Ascending aorta (tissue), 2 donors: ENCODE data around the gene PCDHGA5. TPM values are rescaled to one million over a fixed set of nuclear protein-coding genes. Genes with fewer than 3 reads are reported as not detected.
"Not testable (repeated sequence)": the region's sequence is repeated elsewhere in the genome, so short reads cannot be mapped to it uniquely, and the experiment has no call there.

Experiments
- DNase-seq, 2 donors: peaks; one replicate each; pipeline ENCODE4 v3.0.0-alpha.2; 2019; ENCODE audit warnings: low spot score in 2 of 2
- H3K27ac ChIP-seq, 2 donors: fragments of 200-600 bp; sonication (generic); one replicate each; pipeline ENCODE4 v1.5.1; 2016 to 2017; ENCODE audit warnings: mild to moderate bottlenecking in 1 of 2
- H3K27me3 ChIP-seq: fragments of 200-600 bp; sonication (generic); one replicate; pipeline ENCODE4 v1.5.1; 2017
- H3K36me3 ChIP-seq, 2 donors: fragments of 200-600 bp; sonication (generic); one replicate each; pipeline ENCODE4 v1.5.1; 2016
- H3K4me1 ChIP-seq, 2 donors: fragments of 200-600 bp; sonication (generic); one replicate each; pipeline ENCODE4 v1.5.1; 2016 to 2017; ENCODE audit warnings: mild to moderate bottlenecking in 1 of 2
- H3K4me3 ChIP-seq, 2 donors: fragments of 200-600 bp; sonication (generic); one replicate each; pipeline ENCODE4 v1.5.1; 2016 to 2017; ENCODE audit warnings: mild to moderate bottlenecking in 1 of 2
- H3K9me3 ChIP-seq, 2 donors: fragments of 200-600 bp; sonication (generic); one replicate each; pipeline ENCODE4 v1.5.1; 2016
- intact Hi-C: fragments of 100-400 bp; cut with DNase I; formaldehyde crosslinking; loops from one replicate; pipeline ENCODE4 v1.15.1; 2023
- total RNA-seq: library from RNA; depleted of rRNA; stranded (reverse); fragments of >200 nt; gene quantifications from one replicate; pipeline ENCODE4 v1.1.0, GENCODE V29; 2016
- TF ChIP-seq, protein P1 (sequence below), 3 experiments: fragments of 200-600 bp in 2 of 3; fragments of 450-650 bp in 1 of 3; sonication (generic) in 2 of 3; IDR thresholded peaks; one replicate each; pipeline ENCODE4 v1.5.1; 2016 to 2019; ENCODE audit warnings: antibody characterized with exemption in 3 of 3, mild to moderate bottlenecking in 1 of 3, moderate library complexity in 1 of 3

PCDHGA5 gene
- total RNA-seq, 1 donor from 2014 or later, result 4.5 TPM

DNA sequence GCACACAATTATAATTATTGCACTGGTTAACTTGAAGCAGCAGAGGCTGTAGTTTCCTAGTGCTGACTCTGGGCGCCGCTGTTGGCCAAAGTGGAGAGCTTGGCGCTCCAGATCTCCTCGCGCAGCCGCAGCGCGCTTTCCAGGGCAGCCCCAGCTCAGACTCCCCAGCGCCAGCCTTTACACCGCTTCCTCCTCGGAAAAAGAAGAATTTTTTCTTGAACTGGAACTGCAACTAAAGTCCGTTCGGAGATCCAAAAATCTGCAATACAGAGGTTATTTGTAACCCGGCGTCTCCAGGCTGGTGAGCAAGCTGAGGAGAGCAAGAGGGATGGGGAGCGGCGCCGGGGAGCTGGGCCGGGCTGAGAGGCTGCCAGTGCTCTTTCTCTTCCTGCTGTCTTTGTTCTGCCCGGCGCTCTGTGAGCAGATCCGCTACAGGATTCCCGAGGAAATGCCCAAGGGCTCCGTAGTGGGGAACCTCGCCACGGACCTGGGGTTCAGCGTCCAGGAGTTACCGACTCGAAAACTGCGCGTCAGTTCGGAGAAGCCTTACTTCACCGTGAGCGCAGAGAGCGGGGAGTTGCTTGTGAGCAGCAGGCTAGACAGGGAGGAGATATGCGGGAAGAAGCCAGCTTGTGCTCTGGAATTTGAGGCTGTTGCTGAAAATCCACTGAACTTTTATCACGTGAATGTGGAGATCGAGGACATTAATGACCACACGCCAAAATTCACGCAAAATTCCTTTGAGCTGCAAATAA lies 23.8 kb downstream of the PCDHGA5 start, which contains the start of gene PCDHGB4:
Gene PCDHGB4 (plus strand): TSS at position 142 of the 755 bp plus-strand sequence. CDS start 187 bp downstream, at position 329.
- DNase-seq, H3K4me1 ChIP-seq, H3K27me3 ChIP-seq, intact Hi-C loops, H3K27ac ChIP-seq, H3K36me3 ChIP-seq: not testable (repeated sequence)
- TF ChIP-seq, protein P1, sequence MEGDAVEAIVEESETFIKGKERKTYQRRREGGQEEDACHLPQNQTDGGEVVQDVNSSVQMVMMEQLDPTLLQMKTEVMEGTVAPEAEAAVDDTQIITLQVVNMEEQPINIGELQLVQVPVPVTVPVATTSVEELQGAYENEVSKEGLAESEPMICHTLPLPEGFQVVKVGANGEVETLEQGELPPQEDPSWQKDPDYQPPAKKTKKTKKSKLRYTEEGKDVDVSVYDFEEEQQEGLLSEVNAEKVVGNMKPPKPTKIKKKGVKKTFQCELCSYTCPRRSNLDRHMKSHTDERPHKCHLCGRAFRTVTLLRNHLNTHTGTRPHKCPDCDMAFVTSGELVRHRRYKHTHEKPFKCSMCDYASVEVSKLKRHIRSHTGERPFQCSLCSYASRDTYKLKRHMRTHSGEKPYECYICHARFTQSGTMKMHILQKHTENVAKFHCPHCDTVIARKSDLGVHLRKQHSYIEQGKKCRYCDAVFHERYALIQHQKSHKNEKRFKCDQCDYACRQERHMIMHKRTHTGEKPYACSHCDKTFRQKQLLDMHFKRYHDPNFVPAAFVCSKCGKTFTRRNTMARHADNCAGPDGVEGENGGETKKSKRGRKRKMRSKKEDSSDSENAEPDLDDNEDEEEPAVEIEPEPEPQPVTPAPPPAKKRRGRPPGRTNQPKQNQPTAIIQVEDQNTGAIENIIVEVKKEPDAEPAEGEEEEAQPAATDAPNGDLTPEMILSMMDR (IDR thresholded peaks at IDR 0.05), result peak in 2 of 3 experiments; percentile 14 to 15
- H3K9me3 ChIP-seq, result peaks cover 82 to 97% of the 10 kb centered on the region in 2 donors
- peak within 1 kb of the TSS in 1 of 2 donors; percentile 23 for H3K4me3 ChIP-seq

DNA sequence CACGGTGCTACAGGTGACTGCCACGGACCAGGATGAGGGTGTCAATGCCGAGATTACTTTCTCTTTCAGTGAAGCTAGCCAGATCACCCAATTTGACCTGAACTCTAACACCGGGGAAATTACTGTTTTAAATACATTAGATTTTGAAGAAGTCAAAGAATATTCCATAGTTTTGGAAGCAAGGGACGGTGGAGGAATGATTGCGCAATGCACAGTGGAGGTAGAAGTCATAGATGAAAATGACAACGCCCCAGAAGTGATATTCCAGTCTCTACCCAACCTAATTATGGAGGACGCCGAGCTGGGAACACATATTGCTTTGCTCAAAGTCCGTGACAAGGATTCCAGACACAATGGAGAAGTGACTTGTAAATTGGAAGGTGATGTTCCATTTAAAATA lies 24.7 kb downstream of the PCDHGA5 start:
- Histone ChIP-seq H3K36me3 (peaks cover 0 to 9% of the 10 kb centered on the region in 2 donors), H3K9me3 (peaks cover 83 to 97% of the 10 kb centered on the region in 2 donors), H3K27me3 (no peaks in the 10 kb centered on the region), H3K27ac (no peak overlapping the region), H3K4me1 (no peaks in the 10 kb centered on the region), H3K4me3 (peak overlapping the region in 1 of 2 donors; percentile 23)
- DNase-seq, result no peak
- TF ChIP-seq, protein P1 (IDR thresholded peaks at IDR 0.05), result no peak
- intact Hi-C loops, result no loop called here

DNA sequence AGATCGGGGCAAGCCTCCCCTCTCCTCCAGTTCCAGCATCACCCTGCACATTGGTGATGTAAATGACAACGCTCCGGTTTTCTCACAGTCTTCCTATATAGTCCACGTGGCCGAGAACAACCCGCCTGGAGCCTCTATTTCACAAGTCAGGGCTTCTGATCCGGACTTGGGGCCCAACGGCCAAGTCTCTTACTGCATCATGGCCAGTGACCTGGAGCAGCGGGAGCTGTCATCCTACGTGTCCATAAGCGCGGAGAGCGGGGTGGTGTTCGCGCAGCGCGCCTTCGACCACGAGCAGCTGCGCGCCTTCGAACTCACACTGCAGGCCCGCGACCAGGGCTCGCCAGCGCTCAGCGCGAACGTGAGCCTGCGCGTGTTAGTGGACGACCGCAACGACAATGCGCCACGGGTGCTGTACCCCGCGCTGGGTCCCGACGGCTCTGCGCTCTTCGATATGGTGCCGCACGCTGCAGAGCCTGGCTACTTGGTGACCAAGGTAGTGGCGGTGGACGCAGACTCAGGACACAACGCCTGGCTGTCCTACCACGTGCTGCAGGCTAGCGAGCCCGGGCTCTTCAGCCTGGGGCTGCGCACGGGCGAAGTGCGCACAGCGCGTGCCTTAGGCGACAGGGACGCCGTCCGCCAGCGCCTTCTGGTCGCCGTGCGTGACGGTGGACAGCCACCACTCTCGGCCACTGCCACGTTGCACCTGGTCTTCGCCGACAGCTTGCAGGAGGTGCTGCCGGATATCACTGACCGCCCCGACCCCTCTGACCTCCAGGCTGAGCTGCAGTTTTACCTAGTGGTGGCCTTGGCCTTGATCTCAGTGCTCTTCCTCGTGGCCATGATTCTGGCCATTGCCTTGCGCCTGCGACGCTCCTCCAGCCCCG lies 25.4 kb downstream of the PCDHGA5 start:
- TF ChIP-seq, protein P1 (IDR thresholded peaks at IDR 0.05), result no peak
- H3K9me3 ChIP-seq, result peaks cover 83 to 97% of the 10 kb centered on the region in 2 donors
- intact Hi-C loops, result no loop called here

GRCh38 chr5:141392429-141393198 lies 28.7 kb downstream of the PCDHGA5 start, which contains the start of gene PCDHGA8:
TSS of gene PCDHGA8 (plus strand) at chr5:141392633. CDS start at chr5:141392814, 181 bp downstream.
- peaks cover 0 to 9% of the 10 kb centered on the region in 2 donors for H3K36me3 ChIP-seq
- intact Hi-C loops, result no loop called here
- H3K27ac ChIP-seq, result no peak within 1 kb of the TSS
- H3K4me1 ChIP-seq, result no peaks in the 10 kb centered on the region
- H3K9me3 ChIP-seq, result peaks cover 78 to 97% of the 10 kb centered on the region in 2 donors
- no peak for DNase-seq
- TF ChIP-seq, protein P1 (IDR thresholded peaks at IDR 0.05), result no peak
- H3K4me3 ChIP-seq, result no peak within 1 kb of the TSS
- H3K27me3 ChIP-seq, result no peaks in the 10 kb centered on the region

More for the DNA sequence above, 25.4 kb downstream of the PCDHGA5 start:
- peaks cover 0 to 9% of the 10 kb centered on the region in 2 donors for H3K36me3 ChIP-seq
- H3K4me3 ChIP-seq, result no peak overlapping the region
- no peak for DNase-seq
- no peaks in the 10 kb centered on the region for H3K27me3 ChIP-seq
- H3K27ac ChIP-seq, result no peak overlapping the region
- no peaks in the 10 kb centered on the region for H3K4me1 ChIP-seq

GRCh38 chr5:141393267-141393666 lies 29.3 kb downstream of the PCDHGA5 start:
- peaks cover 0 to 9% of the 10 kb centered on the region in 2 donors for H3K36me3 ChIP-seq
- DNase-seq, result no peak
- intact Hi-C loops, result no loop called here

GRCh38 chr5:141394401-141395187 lies 30.6 kb downstream of the PCDHGA5 start:
- H3K27me3 ChIP-seq, H3K36me3 ChIP-seq, intact Hi-C loops, H3K4me1 ChIP-seq, DNase-seq, H3K4me3 ChIP-seq, H3K27ac ChIP-seq: not testable (repeated sequence)
- H3K9me3 ChIP-seq, result peaks cover 77 to 97% of the 10 kb centered on the region in 2 donors

More at GRCh38 chr5:141393267-141393666, 29.3 kb downstream of the PCDHGA5 start:
- no peak overlapping the region for H3K27ac ChIP-seq
- no peaks in the 10 kb centered on the region for H3K4me1 ChIP-seq
- no peak overlapping the region for H3K4me3 ChIP-seq
- H3K27me3 ChIP-seq, result no peaks in the 10 kb centered on the region
- TF ChIP-seq, protein P1 (IDR thresholded peaks at IDR 0.05), result no peak
- peaks cover 78 to 97% of the 10 kb centered on the region in 2 donors for H3K9me3 ChIP-seq
